HepG2 (cell line): ENCODE data around the gene SPTBN2. TPM values are rescaled to one million over a fixed set of nuclear protein-coding genes. Genes with fewer than 3 reads are reported as not detected.
A peak's percentile ranks its signal among the peaks of the same experiment; 100 is the strongest.

Source experiments
- GRHL1 ChIP-seq: sonication (generic); formaldehyde crosslinking; conservative IDR thresholded peaks from 2 replicates; pipeline ENCODE4 v1.8.0; 2022; ENCODE audit warnings: missing genetic modification reagents
- HHEX ChIP-seq: IDR thresholded peaks from 2 replicates; pipeline ENCODE4 v1.6.1; 2016; ENCODE audit warnings: control low read depth
- HMG20A ChIP-seq: IDR thresholded peaks from 2 replicates; pipeline ENCODE4 v1.6.1; 2016; ENCODE audit warnings: borderline replicate concordance
- HNRNPH1 ChIP-seq: fragments of 200-400 bp; formaldehyde crosslinking; optimal IDR thresholded peaks from 2 replicates; pipeline ENCODE3; 2017; ENCODE audit warnings: mild to moderate bottlenecking, low read depth, low read length
- LBX2 ChIP-seq: sonication (generic); formaldehyde crosslinking; IDR thresholded peaks from 2 replicates; pipeline ENCODE4 v1.5.0; 2020; ENCODE audit warnings: missing genetic modification reagents, mild to moderate bottlenecking, borderline replicate concordance
- MED1 ChIP-seq: sonication (generic); formaldehyde crosslinking; IDR thresholded peaks from 2 replicates; pipeline ENCODE4 v1.4.0; 2020; ENCODE audit warnings: missing genetic modification reagents
- MXD1 ChIP-seq: sonication (generic); formaldehyde crosslinking; IDR thresholded peaks from 2 replicates; pipeline ENCODE4 v1.4.0; 2020; ENCODE audit warnings: mild to moderate bottlenecking, missing genetic modification reagents
- POGZ ChIP-seq: sonication (generic); formaldehyde crosslinking; IDR thresholded peaks from 2 replicates; pipeline ENCODE4 v1.4.0; 2020; ENCODE audit warnings: mild to moderate bottlenecking, missing genetic modification reagents
- RFXAP ChIP-seq: sonication (generic); formaldehyde crosslinking; IDR thresholded peaks from 2 replicates; pipeline ENCODE4 v1.4.0; 2020; ENCODE audit warnings: missing genetic modification reagents, borderline replicate concordance
- SIN3B ChIP-seq: fragments of 150-350 bp; IDR thresholded peaks from 2 replicates; pipeline ENCODE4 v1.6.1; 2014; ENCODE audit warnings: low read length
- ZBTB38 ChIP-seq: sonication (generic); formaldehyde crosslinking; IDR thresholded peaks from 2 replicates; pipeline ENCODE4 v1.5.1; 2020; ENCODE audit warnings: mild to moderate bottlenecking, missing genetic modification reagents
- ZBTB8A ChIP-seq: sonication (generic); formaldehyde crosslinking; IDR thresholded peaks from 2 replicates; pipeline ENCODE4 v1.4.0; 2020; ENCODE audit warnings: mild to moderate bottlenecking, low read depth, missing genetic modification reagents, borderline replicate concordance
- ZNF232 ChIP-seq: sonication (generic); formaldehyde crosslinking; IDR thresholded peaks from 2 replicates; pipeline ENCODE4 v1.4.0; 2020; ENCODE audit warnings: missing genetic modification reagents, borderline replicate concordance
- ZNF256 ChIP-seq: sonication (generic); formaldehyde crosslinking; conservative IDR thresholded peaks from 2 replicates; pipeline ENCODE4 v1.4.0; 2020; ENCODE audit warnings: missing genetic modification reagents
- ZNF691 ChIP-seq: sonication (generic); formaldehyde crosslinking; IDR thresholded peaks from 2 replicates; pipeline ENCODE4 v1.4.0; 2020; ENCODE audit warnings: missing genetic modification reagents, low read depth, mild to moderate bottlenecking, borderline replicate concordance
- polyA plus RNA-seq, 8 experiments: library from polyadenylated mRNA; depleted of rRNA in 3 of 8; stranded (reverse) in 7 of 8; unstranded in 1 of 8; fragments of >200 nt; fragmentation: Illumina TruSeq in 4 of 8; extraction: Trizol in 4 of 8; gene quantifications; 2 replicates each; pipeline versions ENCODE4 v1.2.1 to v1.2.3, GENCODE V29; 2011 to 2016; ENCODE audit warnings: low read depth in 4 of 8, missing spikeins in 1 of 8, mixed read lengths in 1 of 8; ENCODE audit not compliant: insufficient read depth in 1 of 8
- total RNA-seq, 5 experiments: library from RNA; depleted of rRNA; stranded (reverse); fragments of >200 nt; fragmentation: Illumina TruSeq; extraction: Trizol; gene quantifications; 2 replicates each; pipeline ENCODE4 v1.2.3, GENCODE V29; 2016; ENCODE audit warnings: low read depth in 1 of 5
- TF ChIP-seq, protein P1 (sequence below), 2 experiments: sonication (generic) in 1 of 2; formaldehyde crosslinking in 1 of 2; IDR thresholded peaks; 2 replicates each; pipeline versions ENCODE4 v1.6.1 to v1.9.0; 2014 to 2022; ENCODE audit warnings: antibody characterized with exemption in 1 of 2, borderline replicate concordance in 1 of 2, inconsistent platforms in 1 of 2, low read depth in 1 of 2, missing genetic modification reagents in 1 of 2
- TF ChIP-seq, protein P2 (sequence below): fragments of 450-650 bp; IDR thresholded peaks from 2 replicates; pipeline ENCODE4 v1.6.1; 2017

SPTBN2 gene
- total and polyA plus RNA-seq, 2 of the 13 experiments (the other 11 are each of a cell fraction or from before 2014, with no cell fraction given) = 0.65 to 4.0 TPM

DNA sequence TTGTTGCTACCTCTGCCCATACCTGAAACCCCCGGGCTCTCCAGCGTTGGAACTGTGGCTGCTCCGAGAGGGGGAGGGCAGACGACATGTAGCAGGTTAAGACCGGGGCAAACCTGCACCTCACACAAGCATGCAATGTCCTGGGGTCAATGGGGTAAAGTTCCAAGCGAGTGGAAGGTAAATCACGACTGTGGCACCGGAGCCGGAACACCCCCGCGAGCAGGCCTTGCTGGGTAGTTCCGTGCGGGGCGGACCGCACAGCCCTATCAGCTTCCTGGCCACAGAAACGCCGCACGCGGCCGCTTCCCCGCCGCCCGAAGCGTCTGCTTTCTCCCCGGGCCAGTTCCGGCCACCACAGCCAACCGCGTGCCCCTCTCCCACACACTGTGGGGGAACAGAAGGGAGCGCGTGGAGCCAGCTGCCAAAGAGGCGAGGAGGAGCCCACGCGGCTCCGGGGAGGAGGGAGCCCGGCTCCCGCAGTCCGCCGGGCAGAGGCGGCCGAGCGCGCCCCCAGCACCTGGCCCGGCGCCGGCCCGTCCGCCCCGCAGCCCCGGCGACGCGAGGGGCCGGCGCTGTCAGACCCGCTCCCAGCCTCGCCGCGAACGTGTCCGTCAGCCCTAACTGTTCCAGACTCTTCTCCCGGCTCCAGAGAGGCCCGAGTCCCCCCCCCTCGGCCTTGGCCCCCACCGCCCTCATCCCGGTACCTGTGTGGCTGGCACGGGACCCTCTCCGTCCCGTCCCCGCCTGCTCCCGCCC, 1.6 kb downstream of the SPTBN2 start (continued):
- TF ChIP-seq, protein P1, sequence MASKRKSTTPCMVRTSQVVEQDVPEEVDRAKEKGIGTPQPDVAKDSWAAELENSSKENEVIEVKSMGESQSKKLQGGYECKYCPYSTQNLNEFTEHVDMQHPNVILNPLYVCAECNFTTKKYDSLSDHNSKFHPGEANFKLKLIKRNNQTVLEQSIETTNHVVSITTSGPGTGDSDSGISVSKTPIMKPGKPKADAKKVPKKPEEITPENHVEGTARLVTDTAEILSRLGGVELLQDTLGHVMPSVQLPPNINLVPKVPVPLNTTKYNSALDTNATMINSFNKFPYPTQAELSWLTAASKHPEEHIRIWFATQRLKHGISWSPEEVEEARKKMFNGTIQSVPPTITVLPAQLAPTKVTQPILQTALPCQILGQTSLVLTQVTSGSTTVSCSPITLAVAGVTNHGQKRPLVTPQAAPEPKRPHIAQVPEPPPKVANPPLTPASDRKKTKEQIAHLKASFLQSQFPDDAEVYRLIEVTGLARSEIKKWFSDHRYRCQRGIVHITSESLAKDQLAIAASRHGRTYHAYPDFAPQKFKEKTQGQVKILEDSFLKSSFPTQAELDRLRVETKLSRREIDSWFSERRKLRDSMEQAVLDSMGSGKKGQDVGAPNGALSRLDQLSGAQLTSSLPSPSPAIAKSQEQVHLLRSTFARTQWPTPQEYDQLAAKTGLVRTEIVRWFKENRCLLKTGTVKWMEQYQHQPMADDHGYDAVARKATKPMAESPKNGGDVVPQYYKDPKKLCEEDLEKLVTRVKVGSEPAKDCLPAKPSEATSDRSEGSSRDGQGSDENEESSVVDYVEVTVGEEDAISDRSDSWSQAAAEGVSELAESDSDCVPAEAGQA (IDR thresholded peaks at IDR 0.05; ENCODE audit: low read depth) = no peak
- TF ChIP-seq, protein P1 (CRISPR knock-in tag; IDR thresholded peaks at IDR 0.05; ENCODE audit: borderline replicate concordance) = no peak
- TF ChIP-seq POGZ (CRISPR knock-in tag) (no peak), LBX2 (no peak), ZNF256 (no peak), HHEX (CRISPR knock-in tag) (no peak), ZNF691 (CRISPR knock-in tag) (peak; percentile 23; the same call in 1 of the 2 replicates), ZBTB8A (no peak), RFXAP (CRISPR knock-in tag) (no peak), MXD1 (CRISPR knock-in tag) (0 out of 2 replicates have a peak, but pooled peaks have one; percentile 23), HMG20A (CRISPR knock-in tag) (no peak), ZBTB38 (CRISPR knock-in tag) (no peak), SIN3B (no peak), MED1 (CRISPR knock-in tag) (no peak), ZNF232 (CRISPR knock-in tag) (no peak), HNRNPH1 (no peak), GRHL1 (CRISPR knock-in tag) (no peak)
- TF ChIP-seq, protein P2, sequence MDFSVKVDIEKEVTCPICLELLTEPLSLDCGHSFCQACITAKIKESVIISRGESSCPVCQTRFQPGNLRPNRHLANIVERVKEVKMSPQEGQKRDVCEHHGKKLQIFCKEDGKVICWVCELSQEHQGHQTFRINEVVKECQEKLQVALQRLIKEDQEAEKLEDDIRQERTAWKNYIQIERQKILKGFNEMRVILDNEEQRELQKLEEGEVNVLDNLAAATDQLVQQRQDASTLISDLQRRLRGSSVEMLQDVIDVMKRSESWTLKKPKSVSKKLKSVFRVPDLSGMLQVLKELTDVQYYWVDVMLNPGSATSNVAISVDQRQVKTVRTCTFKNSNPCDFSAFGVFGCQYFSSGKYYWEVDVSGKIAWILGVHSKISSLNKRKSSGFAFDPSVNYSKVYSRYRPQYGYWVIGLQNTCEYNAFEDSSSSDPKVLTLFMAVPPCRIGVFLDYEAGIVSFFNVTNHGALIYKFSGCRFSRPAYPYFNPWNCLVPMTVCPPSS = no peak
